ENCODE measurements around the gene COL25A1. TPM values are rescaled to one million over a fixed set of nuclear protein-coding genes. Genes with fewer than 3 reads are reported as not detected.

The COL25A1 gene
- total RNA-seq, 2 experiments from 2014 or later: not detected

GRCh38 chr4:109211671-109212070, 90.8 kb downstream of the COL25A1 start:
- no peaks in the 10 kb centered on the region for H3K36me3 Mint-ChIP-seq (ENCODE audit: low read depth)
- CTCF ChIA-PET: interaction anchor here (1.1 kb wide), 1 partner anchor 13 kb away, joined by 3 read pairs; no protein-coding TSS in a partner anchor
- H3K9me3 Mint-ChIP-seq (ENCODE audit: low read depth): no peaks in the 10 kb centered on the region
- no peak for DNase-seq
- no peaks in the 10 kb centered on the region for H3K27me3 Mint-ChIP-seq
- intact Hi-C loops (cut with DNase I, micrococcal nuclease): no loop called here
- no peak for ATAC-seq
- H3K4me3 Mint-ChIP-seq: no peak overlapping the region
- POLR2A ChIA-PET: no interaction called here
- H3K4me1 Mint-ChIP-seq: no peaks in the 10 kb centered on the region
- no peak overlapping the region for H3K27ac Mint-ChIP-seq

GRCh38 chr4:109209647-109210046, 92.8 kb downstream of the COL25A1 start:
- ChIA-PET CTCF (interaction anchor here (0.8 kb wide), 1 partner anchor 89 kb away, joined by 3 read pairs; no protein-coding TSS in a partner anchor), POLR2A (no interaction called here)
- intact Hi-C loops (cut with DNase I, micrococcal nuclease): no loop called here
- no peak overlapping the region for H3K4me3 Mint-ChIP-seq
- H3K27ac Mint-ChIP-seq: no peak overlapping the region
- no peaks in the 10 kb centered on the region for H3K9me3 Mint-ChIP-seq (ENCODE audit: low read depth)
- no peaks in the 10 kb centered on the region for H3K36me3 Mint-ChIP-seq (ENCODE audit: low read depth)
- H3K4me1 Mint-ChIP-seq: no peaks in the 10 kb centered on the region
- ATAC-seq (no peak), DNase-seq (no peak)
- H3K27me3 Mint-ChIP-seq: no peaks in the 10 kb centered on the region

- POLR2A ChIA-PET: no interaction called here
- intact Hi-C loops (cut with DNase I, micrococcal nuclease): no loop called here
- Mint-ChIP-seq H3K27me3 (no peaks in the 10 kb centered on the region), H3K27ac (no peak overlapping the region), H3K4me3 (no peak overlapping the region), H3K9me3 (ENCODE audit: low read depth) (no peaks in the 10 kb centered on the region), H3K4me1 (no peaks in the 10 kb centered on the region), H3K36me3 (ENCODE audit: low read depth) (no peaks in the 10 kb centered on the region)
- ATAC-seq: no peak
- CTCF ChIA-PET: no interaction called here
- no peak for DNase-seq
Measured at GRCh38 chr4:109207898-109208297, 94.6 kb downstream of the COL25A1 start.

GRCh38 chr4:109207061-109207460, 95.4 kb downstream of the COL25A1 start:
- POLR2A ChIA-PET: no interaction called here
- DNase-seq (peak; percentile 4), ATAC-seq (no peak)
- no peaks in the 10 kb centered on the region for H3K27me3 Mint-ChIP-seq
- H3K4me1 Mint-ChIP-seq: no peaks in the 10 kb centered on the region
- intact Hi-C loops (cut with DNase I, micrococcal nuclease): no loop called here
- H3K9me3 Mint-ChIP-seq (ENCODE audit: low read depth): no peaks in the 10 kb centered on the region
- CTCF ChIA-PET: interaction anchor here (0.6 kb wide), 1 partner anchor 96 kb away, joined by 3 read pairs; no protein-coding TSS in a partner anchor
- no peak overlapping the region for H3K4me3 Mint-ChIP-seq
- H3K36me3 Mint-ChIP-seq (ENCODE audit: low read depth): no peaks in the 10 kb centered on the region
- H3K27ac Mint-ChIP-seq: no peak overlapping the region

GRCh38 chr4:109206620-109207019, 95.8 kb downstream of the COL25A1 start:
- Mint-ChIP-seq H3K4me1 (no peaks in the 10 kb centered on the region), H3K27me3 (no peaks in the 10 kb centered on the region), H3K36me3 (ENCODE audit: low read depth) (no peaks in the 10 kb centered on the region), H3K4me3 (no peak overlapping the region), H3K9me3 (ENCODE audit: low read depth) (no peaks in the 10 kb centered on the region), H3K27ac (no peak overlapping the region)
- POLR2A ChIA-PET: no interaction called here
- CTCF ChIA-PET: no interaction called here
- DNase-seq (no peak), ATAC-seq (no peak)
- intact Hi-C loops (cut with DNase I, micrococcal nuclease): no loop called here

- CTCF ChIA-PET: interaction anchor here (1.1 to 1.2 kb wide), 2 partner anchors 24 to 94 kb away, joined by 3 read pairs; no protein-coding TSS in a partner anchor
- H3K36me3 Mint-ChIP-seq (ENCODE audit: low read depth): no peaks in the 10 kb centered on the region
- no peak overlapping the region for H3K4me3 Mint-ChIP-seq
- H3K27me3 Mint-ChIP-seq: peaks cover 2% of the 10 kb centered on the region
- H3K27ac Mint-ChIP-seq: no peak overlapping the region
- DNase-seq (no peak), ATAC-seq (no peak)
- no peaks in the 10 kb centered on the region for H3K4me1 Mint-ChIP-seq
- intact Hi-C loops (cut with DNase I, micrococcal nuclease): no loop called here
- POLR2A ChIA-PET: no interaction called here
- H3K9me3 Mint-ChIP-seq (ENCODE audit: low read depth): no peaks in the 10 kb centered on the region
Measured at GRCh38 chr4:109205186-109205585, 97.3 kb downstream of the COL25A1 start.

- intact Hi-C loops (cut with DNase I, micrococcal nuclease): no loop called here
- Mint-ChIP-seq H3K4me3 (no peak overlapping the region), H3K9me3 (ENCODE audit: low read depth) (no peaks in the 10 kb centered on the region), H3K36me3 (ENCODE audit: low read depth) (no peaks in the 10 kb centered on the region), H3K4me1 (no peaks in the 10 kb centered on the region), H3K27ac (no peak overlapping the region), H3K27me3 (peaks cover 4% of the 10 kb centered on the region)
- POLR2A ChIA-PET: interaction anchor here (0.5 kb wide), 1 partner anchor 58 kb away, joined by 4 read pairs; no protein-coding TSS in a partner anchor
- no peak for DNase-seq
- no peak for ATAC-seq
- CTCF ChIA-PET: no interaction called here
Measured at GRCh38 chr4:109199585-109199984, 102.9 kb downstream of the COL25A1 start.

GRCh38 chr4:109195646-109196045, 106.8 kb downstream of the COL25A1 start:
- DNase-seq (no peak), ATAC-seq (no peak)
- ChIA-PET CTCF (interaction anchor here (0.6 kb wide), 1 partner anchor 26 kb away, joined by 3 read pairs; no protein-coding TSS in a partner anchor), POLR2A (no interaction called here)
- Mint-ChIP-seq H3K27ac (no peak overlapping the region), H3K36me3 (ENCODE audit: low read depth) (no peaks in the 10 kb centered on the region), H3K27me3 (peaks cover 4% of the 10 kb centered on the region), H3K4me3 (no peak overlapping the region), H3K9me3 (ENCODE audit: low read depth) (no peaks in the 10 kb centered on the region), H3K4me1 (no peaks in the 10 kb centered on the region)
- intact Hi-C loops (cut with DNase I, micrococcal nuclease): no loop called here

GRCh38 chr4:109191216-109191615, 111.2 kb downstream of the COL25A1 start:
- intact Hi-C loops (cut with DNase I, micrococcal nuclease): no loop called here
- Mint-ChIP-seq H3K27me3 (peaks cover 6% of the 10 kb centered on the region), H3K4me1 (no peaks in the 10 kb centered on the region), H3K27ac (no peak overlapping the region), H3K36me3 (ENCODE audit: low read depth) (no peaks in the 10 kb centered on the region), H3K9me3 (ENCODE audit: low read depth) (no peaks in the 10 kb centered on the region), H3K4me3 (no peak overlapping the region)
- ChIA-PET POLR2A (no interaction called here), CTCF (no interaction called here)
- ATAC-seq (no peak), DNase-seq (no peak)

- Mint-ChIP-seq H3K9me3 (ENCODE audit: low read depth) (no peaks in the 10 kb centered on the region), H3K4me1 (no peaks in the 10 kb centered on the region), H3K27me3 (peaks cover 6% of the 10 kb centered on the region), H3K4me3 (no peak overlapping the region), H3K36me3 (ENCODE audit: low read depth) (no peaks in the 10 kb centered on the region), H3K27ac (no peak overlapping the region)
- intact Hi-C loops (cut with DNase I, micrococcal nuclease): no loop called here
- ATAC-seq: no peak
- ChIA-PET CTCF (interaction anchor here (1.1 kb wide), 1 partner anchor 76 kb away, joined by 3 read pairs; no protein-coding TSS in a partner anchor), POLR2A (no interaction called here)
- DNase-seq: no peak
Measured at GRCh38 chr4:109186458-109186945, 116.0 kb downstream of the COL25A1 start.

- no peaks in the 10 kb centered on the region for H3K9me3 Mint-ChIP-seq (ENCODE audit: low read depth)
- no peak for ATAC-seq
- H3K27me3 Mint-ChIP-seq: peaks cover 6% of the 10 kb centered on the region
- H3K36me3 Mint-ChIP-seq (ENCODE audit: low read depth): no peaks in the 10 kb centered on the region
- no peak overlapping the region for H3K27ac Mint-ChIP-seq
- ChIA-PET CTCF (interaction anchor here (1.4 kb wide), 1 partner anchor 21 kb away, joined by 3 read pairs; no protein-coding TSS in a partner anchor), POLR2A (no interaction called here)
- no peak for DNase-seq
- no peak overlapping the region for H3K4me3 Mint-ChIP-seq
- intact Hi-C loops (cut with DNase I, micrococcal nuclease): no loop called here
- H3K4me1 Mint-ChIP-seq: no peaks in the 10 kb centered on the region
Measured at GRCh38 chr4:109185951-109186350, 116.5 kb downstream of the COL25A1 start.

- H3K9me3 Mint-ChIP-seq (ENCODE audit: low read depth): no peaks in the 10 kb centered on the region
- no peak overlapping the region for H3K4me3 Mint-ChIP-seq
- peaks cover 6% of the 10 kb centered on the region for H3K27me3 Mint-ChIP-seq
- no peak overlapping the region for H3K27ac Mint-ChIP-seq
- ChIA-PET POLR2A (no interaction called here), CTCF (interaction anchor here (1.4 kb wide), 1 partner anchor 20 kb away, joined by 3 read pairs; no protein-coding TSS in a partner anchor)
- DNase-seq (no peak), ATAC-seq (no peak)
- no peaks in the 10 kb centered on the region for H3K36me3 Mint-ChIP-seq (ENCODE audit: low read depth)
- no peaks in the 10 kb centered on the region for H3K4me1 Mint-ChIP-seq
- intact Hi-C loops (cut with DNase I, micrococcal nuclease): no loop called here
Measured at GRCh38 chr4:109185548-109185947, 116.9 kb downstream of the COL25A1 start.

Data from activated CD4-positive, alpha-beta T cell treated with anti-CD3 and anti-CD28 coated beads for 36 hours (primary cell).